Left renal pelvis (tissue), 4 donors: ENCODE results near the gene KCTD14. TPM values are rescaled to one million over a fixed set of nuclear protein-coding genes. Genes with fewer than 3 reads are reported as not detected.

Source experiments
- DNase-seq, 4 donors: peaks; one replicate each; pipeline ENCODE4 v3.0.0-alpha.2; 2013; ENCODE audit warnings: low read depth in 4 of 4, low spot score in 3 of 4
- polyA plus RNA-seq, 4 donors: library from polyadenylated mRNA; unstranded; fragments of 120-200 nt; gene quantifications; one replicate each; pipeline ENCODE4 v1.2.1, GENCODE V29; 2013; ENCODE audit not compliant: insufficient read length in 4 of 4

KCTD14 gene
- polyA plus RNA-seq, 4 donors = 4.8 to 14.3 (median 13.4) TPM

- DNase-seq = no peak
These were observed 55.3 kb downstream of the KCTD14 start for GRCh38 chr11:77967753-77968152.

GRCh38 chr11:77967121-77967520 lies 56.0 kb downstream of the KCTD14 start:
- DNase-seq = no peak

- no peak for DNase-seq
These were observed 56.7 kb downstream of the KCTD14 start for GRCh38 chr11:77966338-77966737.

Other genes with a start within 250 kb of the KCTD14 start
- gene RSF1, start 202.6 kb downstream of the KCTD14 start, polyA plus RNA-seq = 10 to 100 TPM; 62.7 to 75.9 (median 65.5) TPM
- gene AAMDC, start 202.1 kb downstream of the KCTD14 start, polyA plus RNA-seq = 10 to 100 TPM; 46.1 to 53.1 (median 48.2) TPM
- gene INTS4, start 28.6 kb downstream of the KCTD14 start, polyA plus RNA-seq = 10 to 100 TPM; 30.5 to 52.4 (median 42.9) TPM
- under 1 TPM; 0.15 to 0.38 (median 0.22) TPM for gene THRSP, start 40.6 kb upstream of the KCTD14 start, polyA plus RNA-seq
- 100 to 1,000 TPM; 113 to 165 (median 152) TPM for gene NDUFC2, start 56.6 kb upstream of the KCTD14 start, polyA plus RNA-seq
- gene ALG8, start 116.3 kb upstream of the KCTD14 start, polyA plus RNA-seq = 10 to 100 TPM; 38.6 to 70.4 (median 61.9) TPM
- 1 to 10 TPM; 8.0 to 9.4 (median 8.4) TPM for gene KCTD21, start 165.3 kb upstream of the KCTD14 start, polyA plus RNA-seq
- gene USP35, start 165.6 kb upstream of the KCTD14 start, polyA plus RNA-seq = 1 to 10 TPM; 4.6 to 8.1 (median 5.8) TPM